ENCODE results near the gene KRTAP12-3.
"Not testable (repeated sequence)": the region's sequence is repeated elsewhere in the genome, so short reads cannot be mapped to it uniquely, and the experiment has no call there.

The KRTAP12-3 gene

GRCh38 chr21:44638506-44639330 is 19.0 kb upstream of the KRTAP12-3 start:
- H3K4me3 ChIP-seq (ENCODE audit: insufficient read depth, low read depth, low read length, poor library complexity, severe bottlenecking); H3K4me1 ChIP-seq (ENCODE audit: control insufficient read depth, insufficient read depth, low read length, poor library complexity, severe bottlenecking); H3K9me3 ChIP-seq (ENCODE audit: control insufficient read depth, low read length); H3K27ac ChIP-seq (ENCODE audit: insufficient read depth, low read length, poor library complexity, severe bottlenecking); DNase-seq; H3K36me3 ChIP-seq (ENCODE audit: control insufficient read depth, insufficient read depth, low read length); H3K27me3 ChIP-seq (replicated peaks; ENCODE audit: control insufficient read depth, insufficient read depth, low read length, poor library complexity, severe bottlenecking): not testable (repeated sequence)

GRCh38 chr21:44639331-44639655 is 18.4 kb upstream of the KRTAP12-3 start:
- Histone ChIP-seq H3K36me3 (ENCODE audit: control insufficient read depth, insufficient read depth, low read length) (no peaks in the 10 kb centered on the region), H3K27ac (ENCODE audit: insufficient read depth, low read length, poor library complexity, severe bottlenecking) (no peak overlapping the region), H3K4me3 (ENCODE audit: insufficient read depth, low read depth, low read length, poor library complexity, severe bottlenecking) (no peak overlapping the region), H3K9me3 (ENCODE audit: control insufficient read depth, low read length) (no peaks in the 10 kb centered on the region), H3K4me1 (ENCODE audit: control insufficient read depth, insufficient read depth, low read length, poor library complexity, severe bottlenecking) (no peaks in the 10 kb centered on the region), H3K27me3 (replicated peaks; ENCODE audit: control insufficient read depth, insufficient read depth, low read length, poor library complexity, severe bottlenecking) (no peaks in the 10 kb centered on the region)
- DNase-seq, result no peak

- Histone ChIP-seq H3K4me1 (ENCODE audit: control insufficient read depth, insufficient read depth, low read length, poor library complexity, severe bottlenecking) (no peaks in the 10 kb centered on the region), H3K4me3 (ENCODE audit: insufficient read depth, low read depth, low read length, poor library complexity, severe bottlenecking) (no peak overlapping the region), H3K27ac (ENCODE audit: insufficient read depth, low read length, poor library complexity, severe bottlenecking) (no peak overlapping the region), H3K36me3 (ENCODE audit: control insufficient read depth, insufficient read depth, low read length) (no peaks in the 10 kb centered on the region), H3K27me3 (replicated peaks; ENCODE audit: control insufficient read depth, insufficient read depth, low read length, poor library complexity, severe bottlenecking) (no peaks in the 10 kb centered on the region), H3K9me3 (ENCODE audit: control insufficient read depth, low read length) (no peaks in the 10 kb centered on the region)
- DNase-seq, result no peak
Observed at GRCh38 chr21:44640761-44641160, 17.0 kb upstream of the KRTAP12-3 start.

GRCh38 chr21:44643741-44644310 is 13.9 kb upstream of the KRTAP12-3 start:
- no peak for DNase-seq
- H3K9me3 ChIP-seq (ENCODE audit: control insufficient read depth, low read length), result no peaks in the 10 kb centered on the region
- no peak overlapping the region for H3K4me3 ChIP-seq (ENCODE audit: insufficient read depth, low read depth, low read length, poor library complexity, severe bottlenecking)

GRCh38 chr21:44644878-44645277 is 12.9 kb upstream of the KRTAP12-3 start:
- H3K4me1 ChIP-seq (ENCODE audit: control insufficient read depth, insufficient read depth, low read length, poor library complexity, severe bottlenecking), result no peaks in the 10 kb centered on the region
- no peaks in the 10 kb centered on the region for H3K9me3 ChIP-seq (ENCODE audit: control insufficient read depth, low read length)
- H3K36me3 ChIP-seq (ENCODE audit: control insufficient read depth, insufficient read depth, low read length), result no peaks in the 10 kb centered on the region
- no peak overlapping the region for H3K4me3 ChIP-seq (ENCODE audit: insufficient read depth, low read depth, low read length, poor library complexity, severe bottlenecking)
- DNase-seq, result no peak
- no peaks in the 10 kb centered on the region for H3K27me3 ChIP-seq (replicated peaks; ENCODE audit: control insufficient read depth, insufficient read depth, low read length, poor library complexity, severe bottlenecking)
- no peak overlapping the region for H3K27ac ChIP-seq (ENCODE audit: insufficient read depth, low read length, poor library complexity, severe bottlenecking)

More at GRCh38 chr21:44643741-44644310, 13.9 kb upstream of the KRTAP12-3 start:
- no peak overlapping the region for H3K27ac ChIP-seq (ENCODE audit: insufficient read depth, low read length, poor library complexity, severe bottlenecking)
- H3K36me3 ChIP-seq (ENCODE audit: control insufficient read depth, insufficient read depth, low read length), result no peaks in the 10 kb centered on the region
- no peaks in the 10 kb centered on the region for H3K27me3 ChIP-seq (replicated peaks; ENCODE audit: control insufficient read depth, insufficient read depth, low read length, poor library complexity, severe bottlenecking)
- H3K4me1 ChIP-seq (ENCODE audit: control insufficient read depth, insufficient read depth, low read length, poor library complexity, severe bottlenecking), result no peaks in the 10 kb centered on the region

- not testable (repeated sequence) for DNase-seq; H3K4me3 ChIP-seq (ENCODE audit: insufficient read depth, low read depth, low read length, poor library complexity, severe bottlenecking); H3K27me3 ChIP-seq (replicated peaks; ENCODE audit: control insufficient read depth, insufficient read depth, low read length, poor library complexity, severe bottlenecking); H3K4me1 ChIP-seq (ENCODE audit: control insufficient read depth, insufficient read depth, low read length, poor library complexity, severe bottlenecking); H3K36me3 ChIP-seq (ENCODE audit: control insufficient read depth, insufficient read depth, low read length); H3K9me3 ChIP-seq (ENCODE audit: control insufficient read depth, low read length); H3K27ac ChIP-seq (ENCODE audit: insufficient read depth, low read length, poor library complexity, severe bottlenecking)
Observed at GRCh38 chr21:44646366-44647221, 11.1 kb upstream of the KRTAP12-3 start, which contains the start of gene KRTAP10-11. Gene KRTAP10-11 (plus strand): TSS chr21:44646414. CDS start chr21:44646459, 45 bp downstream.

GRCh38 chr21:44647222-44647552 is 10.5 kb upstream of the KRTAP12-3 start:
- no peaks in the 10 kb centered on the region for H3K27me3 ChIP-seq (replicated peaks; ENCODE audit: control insufficient read depth, insufficient read depth, low read length, poor library complexity, severe bottlenecking)
- H3K4me3 ChIP-seq (ENCODE audit: insufficient read depth, low read depth, low read length, poor library complexity, severe bottlenecking), result no peak overlapping the region
- H3K4me1 ChIP-seq (ENCODE audit: control insufficient read depth, insufficient read depth, low read length, poor library complexity, severe bottlenecking), result no peaks in the 10 kb centered on the region
- H3K36me3 ChIP-seq (ENCODE audit: control insufficient read depth, insufficient read depth, low read length), result no peaks in the 10 kb centered on the region
- no peaks in the 10 kb centered on the region for H3K9me3 ChIP-seq (ENCODE audit: control insufficient read depth, low read length)
- H3K27ac ChIP-seq (ENCODE audit: insufficient read depth, low read length, poor library complexity, severe bottlenecking), result no peak overlapping the region
- DNase-seq, result no peak

- H3K9me3 ChIP-seq (ENCODE audit: control insufficient read depth, low read length), result no peaks in the 10 kb centered on the region
Observed at GRCh38 chr21:44648557-44649311, 9.0 kb upstream of the KRTAP12-3 start.

GRCh38 chr21:44649521-44650100 is 8.1 kb upstream of the KRTAP12-3 start:
- no peak overlapping the region for H3K27ac ChIP-seq (ENCODE audit: insufficient read depth, low read length, poor library complexity, severe bottlenecking)
- no peaks in the 10 kb centered on the region for H3K27me3 ChIP-seq (replicated peaks; ENCODE audit: control insufficient read depth, insufficient read depth, low read length, poor library complexity, severe bottlenecking)
- H3K9me3 ChIP-seq (ENCODE audit: control insufficient read depth, low read length), result no peaks in the 10 kb centered on the region
- no peaks in the 10 kb centered on the region for H3K36me3 ChIP-seq (ENCODE audit: control insufficient read depth, insufficient read depth, low read length)
- H3K4me1 ChIP-seq (ENCODE audit: control insufficient read depth, insufficient read depth, low read length, poor library complexity, severe bottlenecking), result peaks cover 12% of the 10 kb centered on the region
- no peak overlapping the region for H3K4me3 ChIP-seq (ENCODE audit: insufficient read depth, low read depth, low read length, poor library complexity, severe bottlenecking)
- DNase-seq, result no peak

More at GRCh38 chr21:44648557-44649311, 9.0 kb upstream of the KRTAP12-3 start:
- no peak for DNase-seq
- H3K36me3 ChIP-seq (ENCODE audit: control insufficient read depth, insufficient read depth, low read length), result no peaks in the 10 kb centered on the region
- H3K4me1 ChIP-seq (ENCODE audit: control insufficient read depth, insufficient read depth, low read length, poor library complexity, severe bottlenecking), result peaks cover 3% of the 10 kb centered on the region
- H3K4me3 ChIP-seq (ENCODE audit: insufficient read depth, low read depth, low read length, poor library complexity, severe bottlenecking), result no peak overlapping the region
- no peaks in the 10 kb centered on the region for H3K27me3 ChIP-seq (replicated peaks; ENCODE audit: control insufficient read depth, insufficient read depth, low read length, poor library complexity, severe bottlenecking)
- no peak overlapping the region for H3K27ac ChIP-seq (ENCODE audit: insufficient read depth, low read length, poor library complexity, severe bottlenecking)

Data from effector memory CD4-positive, alpha-beta T cell (primary cell).